ENCODE measurements around the gene ZNF280A. TPM values are rescaled to one million over a fixed set of nuclear protein-coding genes. Genes with fewer than 3 reads are reported as not detected.

The ZNF280A gene
- total and polyA plus RNA-seq, 2 experiments from 2014 or later = not detected

GRCh38 chr22:22550789-22551434 is 30.8 kb upstream of the ZNF280A start (continued):
- TF ChIP-seq, protein P1, sequence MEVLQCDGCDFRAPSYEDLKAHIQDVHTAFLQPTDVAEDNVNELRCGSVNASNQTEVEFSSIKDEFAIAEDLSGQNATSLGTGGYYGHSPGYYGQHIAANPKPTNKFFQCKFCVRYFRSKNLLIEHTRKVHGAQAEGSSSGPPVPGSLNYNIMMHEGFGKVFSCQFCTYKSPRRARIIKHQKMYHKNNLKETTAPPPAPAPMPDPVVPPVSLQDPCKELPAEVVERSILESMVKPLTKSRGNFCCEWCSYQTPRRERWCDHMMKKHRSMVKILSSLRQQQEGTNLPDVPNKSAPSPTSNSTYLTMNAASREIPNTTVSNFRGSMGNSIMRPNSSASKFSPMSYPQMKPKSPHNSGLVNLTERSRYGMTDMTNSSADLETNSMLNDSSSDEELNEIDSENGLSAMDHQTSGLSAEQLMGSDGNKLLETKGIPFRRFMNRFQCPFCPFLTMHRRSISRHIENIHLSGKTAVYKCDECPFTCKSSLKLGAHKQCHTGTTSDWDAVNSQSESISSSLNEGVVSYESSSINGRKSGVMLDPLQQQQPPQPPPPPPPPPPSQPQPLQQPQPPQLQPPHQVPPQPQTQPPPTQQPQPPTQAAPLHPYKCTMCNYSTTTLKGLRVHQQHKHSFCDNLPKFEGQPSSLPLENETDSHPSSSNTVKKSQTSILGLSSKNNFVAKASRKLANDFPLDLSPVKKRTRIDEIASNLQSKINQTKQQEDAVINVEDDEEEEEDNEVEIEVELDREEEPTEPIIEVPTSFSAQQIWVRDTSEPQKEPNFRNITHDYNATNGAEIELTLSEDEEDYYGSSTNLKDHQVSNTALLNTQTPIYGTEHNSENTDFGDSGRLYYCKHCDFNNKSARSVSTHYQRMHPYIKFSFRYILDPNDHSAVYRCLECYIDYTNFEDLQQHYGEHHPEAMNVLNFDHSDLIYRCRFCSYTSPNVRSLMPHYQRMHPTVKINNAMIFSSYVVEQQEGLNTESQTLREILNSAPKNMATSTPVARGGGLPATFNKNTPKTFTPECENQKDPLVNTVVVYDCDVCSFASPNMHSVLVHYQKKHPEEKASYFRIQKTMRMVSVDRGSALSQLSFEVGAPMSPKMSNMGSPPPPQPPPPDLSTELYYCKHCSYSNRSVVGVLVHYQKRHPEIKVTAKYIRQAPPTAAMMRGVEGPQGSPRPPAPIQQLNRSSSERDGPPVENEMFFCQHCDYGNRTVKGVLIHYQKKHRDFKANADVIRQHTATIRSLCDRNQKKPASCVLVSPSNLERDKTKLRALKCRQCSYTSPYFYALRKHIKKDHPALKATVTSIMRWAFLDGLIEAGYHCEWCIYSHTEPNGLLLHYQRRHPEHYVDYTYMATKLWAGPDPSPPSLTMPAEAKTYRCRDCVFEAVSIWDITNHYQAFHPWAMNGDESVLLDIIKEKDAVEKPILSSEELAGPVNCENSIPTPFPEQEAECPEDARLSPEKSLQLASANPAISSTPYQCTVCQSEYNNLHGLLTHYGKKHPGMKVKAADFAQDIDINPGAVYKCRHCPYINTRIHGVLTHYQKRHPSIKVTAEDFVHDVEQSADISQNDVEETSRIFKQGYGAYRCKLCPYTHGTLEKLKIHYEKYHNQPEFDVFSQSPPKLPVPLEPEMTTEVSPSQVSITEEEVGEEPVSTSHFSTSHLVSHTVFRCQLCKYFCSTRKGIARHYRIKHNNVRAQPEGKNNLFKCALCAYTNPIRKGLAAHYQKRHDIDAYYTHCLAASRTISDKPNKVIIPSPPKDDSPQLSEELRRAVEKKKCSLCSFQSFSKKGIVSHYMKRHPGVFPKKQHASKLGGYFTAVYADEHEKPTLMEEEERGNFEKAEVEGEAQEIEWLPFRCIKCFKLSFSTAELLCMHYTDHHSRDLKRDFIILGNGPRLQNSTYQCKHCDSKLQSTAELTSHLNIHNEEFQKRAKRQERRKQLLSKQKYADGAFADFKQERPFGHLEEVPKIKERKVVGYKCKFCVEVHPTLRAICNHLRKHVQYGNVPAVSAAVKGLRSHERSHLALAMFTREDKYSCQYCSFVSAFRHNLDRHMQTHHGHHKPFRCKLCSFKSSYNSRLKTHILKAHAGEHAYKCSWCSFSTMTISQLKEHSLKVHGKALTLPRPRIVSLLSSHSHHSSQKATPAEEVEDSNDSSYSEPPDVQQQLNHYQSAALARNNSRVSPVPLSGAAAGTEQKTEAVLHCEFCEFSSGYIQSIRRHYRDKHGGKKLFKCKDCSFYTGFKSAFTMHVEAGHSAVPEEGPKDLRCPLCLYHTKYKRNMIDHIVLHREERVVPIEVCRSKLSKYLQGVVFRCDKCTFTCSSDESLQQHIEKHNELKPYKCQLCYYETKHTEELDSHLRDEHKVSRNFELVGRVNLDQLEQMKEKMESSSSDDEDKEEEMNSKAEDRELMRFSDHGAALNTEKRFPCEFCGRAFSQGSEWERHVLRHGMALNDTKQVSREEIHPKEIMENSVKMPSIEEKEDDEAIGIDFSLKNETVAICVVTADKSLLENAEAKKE (CRISPR knock-in tag; IDR thresholded peaks at IDR 0.05) = no peak
- TF ChIP-seq, protein P2, sequence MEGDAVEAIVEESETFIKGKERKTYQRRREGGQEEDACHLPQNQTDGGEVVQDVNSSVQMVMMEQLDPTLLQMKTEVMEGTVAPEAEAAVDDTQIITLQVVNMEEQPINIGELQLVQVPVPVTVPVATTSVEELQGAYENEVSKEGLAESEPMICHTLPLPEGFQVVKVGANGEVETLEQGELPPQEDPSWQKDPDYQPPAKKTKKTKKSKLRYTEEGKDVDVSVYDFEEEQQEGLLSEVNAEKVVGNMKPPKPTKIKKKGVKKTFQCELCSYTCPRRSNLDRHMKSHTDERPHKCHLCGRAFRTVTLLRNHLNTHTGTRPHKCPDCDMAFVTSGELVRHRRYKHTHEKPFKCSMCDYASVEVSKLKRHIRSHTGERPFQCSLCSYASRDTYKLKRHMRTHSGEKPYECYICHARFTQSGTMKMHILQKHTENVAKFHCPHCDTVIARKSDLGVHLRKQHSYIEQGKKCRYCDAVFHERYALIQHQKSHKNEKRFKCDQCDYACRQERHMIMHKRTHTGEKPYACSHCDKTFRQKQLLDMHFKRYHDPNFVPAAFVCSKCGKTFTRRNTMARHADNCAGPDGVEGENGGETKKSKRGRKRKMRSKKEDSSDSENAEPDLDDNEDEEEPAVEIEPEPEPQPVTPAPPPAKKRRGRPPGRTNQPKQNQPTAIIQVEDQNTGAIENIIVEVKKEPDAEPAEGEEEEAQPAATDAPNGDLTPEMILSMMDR (conservative IDR thresholded peaks at IDR 0.05; ENCODE audit: low read depth in 2 of 2) = no peak
- TF ChIP-seq REST (IDR thresholded peaks at IDR 0.05; ENCODE audit: unreplicated experiment) = no peak

Measured in GM23338 (cell line).